ENCODE data around the gene AARSD1.
A peak's percentile ranks its signal among the peaks of the same experiment; 100 is the strongest.
"Not testable (repeated sequence)": the region's sequence is repeated elsewhere in the genome, so short reads cannot be mapped to it uniquely, and the experiment has no call there.

The AARSD1 gene

DNA sequence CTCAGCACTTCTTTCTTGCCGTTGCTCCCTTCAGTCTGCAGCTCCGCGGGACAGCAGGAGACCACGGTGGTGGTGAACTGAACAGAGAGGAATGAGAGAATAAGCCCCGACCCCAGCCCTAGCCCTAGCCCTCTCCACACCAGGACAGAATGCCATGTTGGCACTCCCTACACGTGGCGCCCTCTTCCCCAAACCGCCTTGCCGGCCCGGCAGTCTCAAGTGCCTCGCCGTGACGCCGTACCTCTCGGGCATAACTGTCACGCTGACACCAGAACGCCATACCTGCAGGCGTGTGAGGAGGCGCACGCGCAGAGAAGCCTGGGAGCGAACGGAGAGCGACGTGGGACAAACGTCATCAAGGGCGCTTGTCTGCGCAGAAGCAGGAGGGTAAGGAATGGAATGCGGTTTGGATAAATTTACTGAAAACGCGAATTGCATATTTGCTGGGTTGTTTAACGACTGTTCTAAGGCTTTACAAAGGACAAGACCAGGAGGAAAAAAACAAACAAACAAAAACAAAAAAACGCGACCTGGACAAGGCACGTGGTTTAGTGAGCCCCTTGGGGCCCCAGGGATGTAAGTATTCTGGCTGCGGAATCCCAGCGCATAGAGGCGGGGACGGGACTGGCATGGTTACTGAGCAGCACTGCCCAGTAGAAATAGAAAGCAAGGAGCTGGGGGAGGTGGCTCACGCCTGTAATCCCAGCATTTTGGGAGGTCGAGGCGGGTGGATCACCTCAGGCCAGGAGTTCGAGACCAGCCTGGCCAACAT, at the start of gene AARSD1:
TSS of gene AARSD1 (minus strand) at position 294 of the 772 bp plus-strand sequence. CDS start at position 280, 14 bp downstream.
- DNase-seq = peak; percentile 90

DNA sequence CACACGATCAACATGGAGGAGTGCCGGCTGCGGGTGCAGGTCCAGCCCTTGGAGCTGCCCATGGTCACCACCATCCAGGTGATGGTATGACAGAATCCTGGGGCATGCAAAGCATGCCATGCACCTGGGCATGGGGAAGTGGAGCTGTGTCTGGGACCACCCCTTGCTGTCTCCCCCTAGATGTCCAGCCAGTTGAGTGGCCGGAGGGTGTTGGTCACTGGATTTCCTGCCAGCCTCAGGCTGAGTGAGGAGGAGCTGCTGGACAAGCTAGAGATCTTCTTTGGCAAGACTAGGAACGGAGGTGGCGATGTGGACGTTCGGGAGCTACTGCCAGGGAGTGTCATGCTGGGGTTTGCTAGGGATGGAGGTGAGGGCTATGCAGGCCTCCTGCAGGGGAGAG, 49.0 kb upstream of the AARSD1 start:
- DNase-seq = no peak

GRCh38 chr17:43011728-43012472, 47.6 kb upstream of the AARSD1 start:
- no peak for DNase-seq

- no peak for DNase-seq
Observed at GRCh38 chr17:43010667-43011308, 46.5 kb upstream of the AARSD1 start.

GRCh38 chr17:43006639-43007551, 42.6 kb upstream of the AARSD1 start, which contains the start of gene IFI35:
Gene IFI35, plus strand, starts transcription at chr17:43006784. Its CDS starts 164 bp downstream, at chr17:43006948.
- peak; percentile 80 for DNase-seq

DNA sequence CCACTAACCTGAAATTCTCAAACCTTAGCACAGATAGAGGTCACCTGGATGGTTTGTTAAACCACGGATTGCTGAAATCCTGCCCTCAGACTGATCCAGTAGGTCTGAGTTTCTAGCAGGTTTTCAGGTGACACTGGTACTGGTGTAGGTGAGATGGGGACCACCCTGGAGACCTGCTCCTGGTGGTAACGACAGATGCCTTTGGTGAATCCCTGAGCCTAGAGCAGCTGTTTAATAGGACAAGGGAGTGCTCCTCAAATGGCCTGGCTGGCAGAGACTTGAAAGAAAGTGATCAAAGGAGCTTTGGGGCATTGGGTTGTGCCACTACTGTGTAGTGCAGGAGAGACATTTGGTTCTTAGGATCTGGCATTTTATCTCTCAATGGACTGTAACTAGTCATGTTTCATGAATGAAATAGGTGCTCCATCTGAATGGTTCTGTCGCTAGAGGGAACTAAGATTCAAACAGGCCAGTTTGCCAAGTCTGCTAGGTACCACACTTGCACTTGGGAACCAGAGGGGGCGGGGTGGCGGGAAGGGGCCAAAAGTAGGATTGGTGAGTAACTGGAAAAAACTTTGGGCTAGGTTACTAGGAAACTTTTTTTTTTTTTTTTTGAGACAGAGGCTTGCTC, 39.4 kb upstream of the AARSD1 start:
- peak; percentile 55 for DNase-seq

GRCh38 chr17:43000894-43001293, 36.6 kb upstream of the AARSD1 start:
- DNase-seq = not testable (repeated sequence)

DNA sequence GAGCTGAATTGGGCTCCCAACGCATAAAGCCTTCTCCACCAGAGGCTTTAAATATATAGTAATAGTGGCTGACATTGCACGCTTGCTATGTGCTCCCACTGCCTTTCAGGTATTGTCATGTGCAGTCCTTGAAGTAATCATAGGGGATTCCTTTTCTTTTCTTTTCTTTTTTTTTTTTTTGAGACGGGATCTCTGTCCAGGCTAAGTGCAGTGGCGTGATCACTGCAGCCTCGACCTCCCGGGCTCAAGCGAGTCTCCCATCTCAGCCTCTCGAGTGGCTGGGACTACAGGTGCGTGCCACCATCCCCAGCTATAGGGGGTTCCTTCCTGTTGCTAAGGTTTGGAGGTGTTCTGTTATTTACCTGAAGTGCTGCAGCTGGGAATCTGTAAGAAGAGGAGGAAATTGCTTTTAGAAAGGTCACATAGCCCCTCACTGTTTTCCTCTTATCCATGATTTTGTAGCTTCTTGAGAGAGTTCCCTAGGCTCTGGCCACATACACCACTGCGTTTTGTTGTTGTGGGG, 34.8 kb upstream of the AARSD1 start:
- DNase-seq = no peak

GRCh38 chr17:42997984-42998938, 34.0 kb upstream of the AARSD1 start, which contains the start of gene RPL27:
Gene RPL27, plus strand, starts transcription at chr17:42998419. Its CDS starts 332 bp downstream, at chr17:42998751.
- peak; percentile 100 for DNase-seq

GRCh38 chr17:42997390-42997983, 33.2 kb upstream of the AARSD1 start:
- DNase-seq = no peak

DNA sequence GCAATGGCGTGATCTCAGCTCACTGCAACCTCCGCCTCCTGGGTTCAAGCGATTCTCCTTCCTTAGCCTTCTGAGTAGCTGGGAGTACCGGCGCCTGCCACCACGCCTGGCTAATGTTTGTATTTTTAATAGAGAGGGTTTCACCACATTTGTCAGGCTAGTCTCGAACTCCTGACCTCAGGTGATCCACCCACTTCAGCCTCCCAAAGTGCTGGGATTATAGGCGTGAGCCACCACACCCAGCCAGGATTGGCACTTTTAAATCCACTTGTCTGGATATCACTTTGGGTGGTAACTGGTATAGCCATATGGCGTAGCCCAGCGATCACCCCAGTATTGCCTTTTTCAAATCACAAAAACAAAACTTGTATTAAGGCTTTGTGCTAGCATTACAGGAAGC, 29.7 kb upstream of the AARSD1 start:
- not testable (repeated sequence) for DNase-seq

DNA sequence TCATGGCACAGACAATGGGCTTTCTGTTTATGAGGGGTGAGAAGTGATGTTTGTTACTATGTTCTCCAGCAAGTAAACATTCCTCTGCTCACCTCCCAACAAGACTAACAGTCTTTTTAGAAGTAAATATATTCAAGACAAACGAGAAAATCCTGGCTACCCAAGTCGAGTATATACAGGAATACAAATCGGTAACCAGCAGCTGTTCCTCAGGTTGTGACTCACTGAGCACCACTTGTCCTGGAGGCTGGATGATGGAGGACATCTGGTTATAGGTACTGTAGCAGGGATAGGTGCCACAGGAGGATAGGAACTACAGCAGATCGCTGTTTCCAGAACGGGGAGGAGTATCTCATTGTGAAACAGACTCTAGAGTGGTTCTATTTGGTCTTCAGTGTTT, 28.6 kb upstream of the AARSD1 start:
- no peak for DNase-seq

GRCh38 chr17:42991471-42991870, 27.2 kb upstream of the AARSD1 start:
- DNase-seq = no peak

DNA sequence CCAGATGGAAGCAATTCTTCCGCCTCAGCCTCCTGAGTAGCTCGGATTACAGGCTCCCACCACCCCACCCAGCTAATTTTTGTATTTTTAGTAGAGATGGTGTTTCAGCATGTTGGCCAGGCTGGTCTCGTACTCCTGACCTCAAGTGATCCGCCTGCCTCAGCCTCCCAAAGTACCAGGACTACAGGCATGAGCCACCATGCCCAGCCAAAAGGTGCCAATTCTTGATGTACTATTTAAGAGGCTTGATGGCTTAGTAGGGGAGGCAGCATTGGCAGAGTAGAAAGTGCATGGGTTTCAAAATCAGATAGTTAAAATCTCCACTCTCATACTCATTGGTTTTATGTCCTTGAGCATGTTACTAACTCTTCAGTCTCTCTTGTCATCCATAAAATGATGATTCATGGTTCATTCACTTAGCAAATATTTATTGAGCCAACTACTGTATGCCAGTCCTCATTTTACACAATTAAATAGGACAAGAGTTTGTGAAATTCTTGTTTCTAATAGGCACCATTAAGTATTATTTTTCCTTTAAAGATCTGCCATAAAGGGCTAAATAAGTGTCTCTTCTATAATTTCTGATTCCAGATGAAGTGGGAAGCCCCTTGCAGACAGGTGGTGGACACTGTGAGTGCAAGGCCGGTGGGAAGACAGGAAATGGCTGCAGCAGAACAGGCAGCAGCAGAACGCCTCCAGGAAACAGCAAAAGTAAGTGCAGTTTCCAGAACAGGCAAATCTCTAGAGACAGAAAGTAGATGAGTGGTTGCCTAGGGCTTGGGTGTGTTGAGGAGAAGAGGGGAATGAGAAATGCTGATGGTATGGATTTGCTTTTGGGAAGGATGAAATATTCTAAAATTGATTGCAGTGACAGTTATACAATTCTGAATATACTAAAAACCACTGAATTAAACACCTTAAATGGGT, 25.7 kb upstream of the AARSD1 start:
- DNase-seq = peak; percentile 65

- no peak for DNase-seq
Observed at GRCh38 chr17:42989141-42989540, 24.9 kb upstream of the AARSD1 start.

DNA sequence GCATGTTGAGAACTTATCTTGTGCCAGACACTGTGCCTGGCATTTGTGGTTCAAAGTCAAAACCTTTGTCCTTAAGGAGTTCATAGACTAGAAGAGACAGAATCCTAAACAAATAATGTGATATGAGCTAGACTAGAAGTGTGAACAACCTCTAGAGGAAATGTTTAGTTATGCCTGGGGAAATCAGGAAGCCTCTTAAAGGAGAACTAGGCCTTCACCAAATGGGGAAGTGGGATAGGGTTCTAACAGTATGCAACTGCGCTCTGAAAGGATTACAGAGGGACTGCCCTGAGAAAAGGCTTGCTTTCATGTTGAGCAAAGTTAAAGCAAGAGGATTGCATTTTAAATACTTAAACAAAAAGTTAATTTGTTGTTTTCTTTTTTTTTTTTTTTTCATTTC, 21.0 kb upstream of the AARSD1 start:
- DNase-seq = no peak

DNA sequence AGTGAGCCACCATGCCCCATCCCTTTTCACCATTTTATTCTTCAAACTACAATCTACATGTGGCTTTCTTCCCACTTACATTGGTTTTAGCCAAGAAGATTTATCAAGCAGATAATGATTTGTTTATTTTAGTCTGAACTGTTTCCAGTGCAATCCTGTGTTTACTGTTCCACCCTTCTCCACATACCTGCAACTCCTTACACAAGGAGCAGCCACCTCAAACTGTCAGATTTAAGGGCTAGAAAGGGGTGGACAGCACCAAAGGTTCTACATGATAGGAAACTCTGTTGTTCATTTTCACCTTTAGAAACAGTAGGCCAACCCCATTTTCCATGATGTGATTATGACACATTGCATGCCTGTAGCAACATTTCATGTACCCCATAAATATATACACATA, 18.0 kb upstream of the AARSD1 start:
- DNase-seq = no peak

GRCh38 chr17:42980766-42981397, 16.6 kb upstream of the AARSD1 start:
- peak; percentile 32 for DNase-seq
